H9 (cell line): ENCODE results near the gene ITGA11. TPM values are rescaled to one million over a fixed set of nuclear protein-coding genes. Genes with fewer than 3 reads are reported as not detected.

Source experiments
- DNase-seq: peaks from one replicate; pipeline ENCODE4 v3.0.0-alpha.2; 2017
- H2AFZ ChIP-seq: one replicate; pipeline ENCODE4 v1.6.1; 2013; ENCODE audit warnings: mild to moderate bottlenecking, low read length, control low read depth, moderate library complexity
- H2AK5ac ChIP-seq: 2 replicates; pipeline ENCODE4 v1.6.1; 2013; ENCODE audit warnings: low read length, control low read depth, mixed read lengths; ENCODE audit not compliant: insufficient read length
- H2BK120ac ChIP-seq: one replicate; pipeline ENCODE4 v1.6.1; 2013; ENCODE audit warnings: low read depth, mild to moderate bottlenecking, low read length, control low read depth, inconsistent platforms; ENCODE audit not compliant: poor library complexity, severe bottlenecking
- H2BK12ac ChIP-seq: 2 replicates; pipeline ENCODE4 v1.6.1; 2013; ENCODE audit warnings: low read length, control low read depth, mixed read lengths, low read depth; ENCODE audit not compliant: insufficient read length
- H2BK15ac ChIP-seq: 2 replicates; pipeline ENCODE4 v1.6.1; 2013; ENCODE audit warnings: low read depth, low read length, control low read depth
- H2BK20ac ChIP-seq: one replicate; pipeline ENCODE4 v1.6.1; 2013; ENCODE audit warnings: low read depth, mild to moderate bottlenecking, low read length, control low read depth, inconsistent platforms; ENCODE audit not compliant: poor library complexity, severe bottlenecking
- H2BK5ac ChIP-seq: 2 replicates; pipeline ENCODE4 v1.6.1; 2013; ENCODE audit warnings: low read length, control low read depth, mixed read lengths; ENCODE audit not compliant: insufficient read length
- H3K14ac ChIP-seq: 2 replicates; pipeline ENCODE4 v1.6.1; 2013; ENCODE audit warnings: low read length, control low read depth; ENCODE audit not compliant: insufficient read depth
- H3K18ac ChIP-seq: 2 replicates; pipeline ENCODE4 v1.6.1; 2013; ENCODE audit warnings: low read depth, mild to moderate bottlenecking, mixed read lengths, low read length, control low read depth; ENCODE audit not compliant: insufficient read length
- H3K23ac ChIP-seq: 2 replicates; pipeline ENCODE4 v1.6.1; 2013; ENCODE audit warnings: low read length, control low read depth, mixed read lengths, low read depth; ENCODE audit not compliant: insufficient read length
- H3K23me2 ChIP-seq: 2 replicates; pipeline ENCODE4 v1.6.1; 2013; ENCODE audit warnings: low read depth, mild to moderate bottlenecking, mixed read lengths, low read length, control low read depth; ENCODE audit not compliant: insufficient read length, poor library complexity, severe bottlenecking
- H3K27ac ChIP-seq: 2 replicates; pipeline ENCODE4 v1.5.1; 2013; ENCODE audit warnings: low read length, control low read depth, mixed read lengths, low read depth; ENCODE audit not compliant: insufficient read length
- H3K27me3 ChIP-seq: 2 replicates; pipeline ENCODE4 v1.6.1; 2013; ENCODE audit warnings: low read length, control low read depth, inconsistent platforms; ENCODE audit not compliant: insufficient read depth
- H3K4ac ChIP-seq: 2 replicates; pipeline ENCODE4 v1.6.1; 2013; ENCODE audit warnings: low read depth, mild to moderate bottlenecking, control low read depth, inconsistent platforms, low read length, moderate library complexity
- H3K4me1 ChIP-seq: 2 replicates; pipeline ENCODE4 v1.6.1; 2013; ENCODE audit warnings: low read length, control low read depth, inconsistent platforms; ENCODE audit not compliant: insufficient read depth
- H3K4me2 ChIP-seq: 2 replicates; pipeline ENCODE4 v1.6.1; 2013; ENCODE audit warnings: low read length, control low read depth, mixed read lengths; ENCODE audit not compliant: insufficient read length, insufficient read depth
- H3K56ac ChIP-seq: 2 replicates; pipeline ENCODE4 v1.6.1; 2013; ENCODE audit warnings: low read depth, mild to moderate bottlenecking, mixed read lengths, low read length, control low read depth; ENCODE audit not compliant: insufficient read length
- H3K79me1 ChIP-seq: 2 replicates; pipeline ENCODE4 v1.6.1; 2013; ENCODE audit warnings: low read depth, mild to moderate bottlenecking, moderate library complexity, low read length, control low read depth, inconsistent platforms; ENCODE audit not compliant: insufficient read depth, poor library complexity, severe bottlenecking
- H3K79me2 ChIP-seq: 2 replicates; pipeline ENCODE4 v1.6.1; 2013; ENCODE audit warnings: low read length, control low read depth, inconsistent platforms; ENCODE audit not compliant: insufficient read depth
- H3K9ac ChIP-seq: 2 replicates; pipeline ENCODE4 v1.6.1; 2013; ENCODE audit warnings: low read length, control low read depth, mixed read lengths; ENCODE audit not compliant: insufficient read length; ENCODE audit errors: extremely low read depth
- H3K9me3 ChIP-seq: one replicate; pipeline ENCODE4 v1.6.1; 2013; ENCODE audit warnings: low read depth, low read length, inconsistent platforms; ENCODE audit not compliant: control insufficient read depth
- H3T11ph ChIP-seq: one replicate; pipeline ENCODE4 v1.6.1; 2013; ENCODE audit warnings: mild to moderate bottlenecking, low read length, control low read depth, inconsistent platforms
- H4K20me1 ChIP-seq: one replicate; pipeline ENCODE4 v1.6.1; 2013; ENCODE audit not compliant: control insufficient read depth, insufficient read length, insufficient read depth
- H4K5ac ChIP-seq: 2 replicates; pipeline ENCODE4 v1.6.1; 2013; ENCODE audit warnings: low read depth, mild to moderate bottlenecking, mixed read lengths, low read length, control low read depth; ENCODE audit not compliant: insufficient read length
- H4K8ac ChIP-seq: replicated peaks from 2 replicates; pipeline ENCODE4 v1.6.1; 2013; ENCODE audit warnings: low read length, control low read depth, mixed read lengths, low read depth; ENCODE audit not compliant: insufficient read length
- H4K91ac ChIP-seq: 2 replicates; pipeline ENCODE4 v1.6.1; 2013; ENCODE audit warnings: low read depth, mild to moderate bottlenecking, moderate library complexity, mixed read lengths, low read length, control low read depth; ENCODE audit not compliant: insufficient read length
- H3K27ac Mint-ChIP-seq, 3 experiments: 2 replicates in 2 of 3; 3 replicates in 1 of 3; pipeline ENCODE4 v1.8.0; 2020 to 2021; ENCODE audit warnings: mixed read lengths in 3 of 3, mild to moderate bottlenecking in 1 of 3, moderate library complexity in 1 of 3
- H3K27me3 Mint-ChIP-seq: 2 replicates; pipeline ENCODE4 v1.8.0; 2021; ENCODE audit warnings: low read depth, mild to moderate bottlenecking, moderate library complexity, mixed read lengths
- H3K36me3 Mint-ChIP-seq, 3 experiments: 2 replicates in 2 of 3; 3 replicates in 1 of 3; pipeline ENCODE4 v1.8.0; 2020 to 2021; ENCODE audit warnings: low read depth in 3 of 3, mixed read lengths in 3 of 3; ENCODE audit not compliant: insufficient read depth in 1 of 3
- H3K4me1 Mint-ChIP-seq, 2 experiments: 2 replicates each; pipeline ENCODE4 v1.8.0; 2020; ENCODE audit warnings: mixed read lengths in 2 of 2
- H3K4me3 Mint-ChIP-seq, 2 experiments: 2 replicates in 1 of 2; 3 replicates in 1 of 2; pipeline ENCODE4 v1.8.0; 2020 to 2021; ENCODE audit warnings: mild to moderate bottlenecking in 2 of 2, mixed read lengths in 2 of 2, moderate library complexity in 1 of 2
- H3K9me3 Mint-ChIP-seq, 2 experiments: 2 replicates in 1 of 2; 3 replicates in 1 of 2; pipeline ENCODE4 v1.8.0; 2020; ENCODE audit warnings: mild to moderate bottlenecking in 2 of 2, mixed read lengths in 2 of 2, moderate library complexity in 1 of 2
- WGBS: extraction: QIAGEN DNeasy Blood & Tissue Kit; methylation state at CpG from one replicate; pipeline ENCODE4 v1.1.7; 2013; ENCODE audit warnings: missing lambda C conversion rate, low lambda C conversion rate, mixed read lengths; ENCODE audit not compliant: insufficient read length; ENCODE audit errors: extremely low coverage; 5-methylcytosine and 5-hydroxymethylcytosine counted together
- total RNA-seq: library from RNA; stranded (reverse); gene quantifications from 2 replicates; pipeline ENCODE4 v1.2.1, GENCODE V29; 2021
- TF ChIP-seq, protein P1 (sequence below): fragments of 200-600 bp; sonication (generic); conservative IDR thresholded peaks from 3 replicates; pipeline ENCODE4 v1.8.0; 2021; ENCODE audit warnings: antibody characterized with exemption, mild to moderate bottlenecking

ITGA11 gene
- total RNA-seq, 1 experiment from 2014 or later, result 0.07 TPM

DNA sequence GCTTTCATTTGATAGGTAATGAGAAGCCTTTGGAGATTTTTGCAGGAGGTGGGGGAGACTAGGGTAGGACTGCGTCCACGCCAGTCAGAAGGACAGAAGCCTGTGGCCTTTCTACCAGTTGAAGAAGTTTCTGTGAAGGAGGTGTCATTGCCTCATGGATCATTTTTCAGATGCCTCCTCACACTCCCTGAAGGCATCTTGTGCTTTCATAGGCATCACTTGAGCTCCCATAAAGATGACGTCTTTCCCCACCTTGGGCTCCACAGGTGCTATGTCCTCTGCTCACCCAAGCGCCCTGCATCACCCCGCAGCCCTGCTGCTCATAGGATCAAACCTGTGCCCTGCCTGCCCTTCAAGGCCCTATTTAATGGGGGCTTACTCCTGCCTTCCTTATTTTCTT lies 7.5 kb upstream of the ITGA11 start:
- TF ChIP-seq, protein P1, sequence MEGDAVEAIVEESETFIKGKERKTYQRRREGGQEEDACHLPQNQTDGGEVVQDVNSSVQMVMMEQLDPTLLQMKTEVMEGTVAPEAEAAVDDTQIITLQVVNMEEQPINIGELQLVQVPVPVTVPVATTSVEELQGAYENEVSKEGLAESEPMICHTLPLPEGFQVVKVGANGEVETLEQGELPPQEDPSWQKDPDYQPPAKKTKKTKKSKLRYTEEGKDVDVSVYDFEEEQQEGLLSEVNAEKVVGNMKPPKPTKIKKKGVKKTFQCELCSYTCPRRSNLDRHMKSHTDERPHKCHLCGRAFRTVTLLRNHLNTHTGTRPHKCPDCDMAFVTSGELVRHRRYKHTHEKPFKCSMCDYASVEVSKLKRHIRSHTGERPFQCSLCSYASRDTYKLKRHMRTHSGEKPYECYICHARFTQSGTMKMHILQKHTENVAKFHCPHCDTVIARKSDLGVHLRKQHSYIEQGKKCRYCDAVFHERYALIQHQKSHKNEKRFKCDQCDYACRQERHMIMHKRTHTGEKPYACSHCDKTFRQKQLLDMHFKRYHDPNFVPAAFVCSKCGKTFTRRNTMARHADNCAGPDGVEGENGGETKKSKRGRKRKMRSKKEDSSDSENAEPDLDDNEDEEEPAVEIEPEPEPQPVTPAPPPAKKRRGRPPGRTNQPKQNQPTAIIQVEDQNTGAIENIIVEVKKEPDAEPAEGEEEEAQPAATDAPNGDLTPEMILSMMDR, result no peak
- Histone ChIP-seq H4K91ac (no peak overlapping the region), H4K5ac (no peak overlapping the region), H4K20me1 (no peaks in the 10 kb centered on the region), H3K79me1 (no peaks in the 10 kb centered on the region), H3K4ac (no peak overlapping the region), H3K27me3 (no peaks in the 10 kb centered on the region), H3K14ac (no peak overlapping the region), H3K27ac (no peak overlapping the region), H3K23ac (no peak overlapping the region), H3K9ac (no peak overlapping the region), H2AK5ac (no peak overlapping the region), H2AFZ (no peak overlapping the region), H3K18ac (no peak overlapping the region), H2BK20ac (no peak overlapping the region), H3K4me1 (no peaks in the 10 kb centered on the region), H2BK5ac (no peak overlapping the region), H3K9me3 (no peaks in the 10 kb centered on the region), H3K4me2 (no peak overlapping the region), H2BK12ac (no peak overlapping the region), H3T11ph (no peak overlapping the region), H3K23me2 (no peaks in the 10 kb centered on the region), H2BK120ac (no peak overlapping the region), H2BK15ac (no peak overlapping the region), H4K8ac (no peak overlapping the region), H3K79me2 (no peaks in the 10 kb centered on the region), H3K56ac (no peak overlapping the region)
- H3K36me3 Mint-ChIP-seq, result no peaks in the 10 kb centered on the region
- no peak overlapping the region; a peak in 1 of 7 replicates for H3K27ac Mint-ChIP-seq
- H3K4me3 Mint-ChIP-seq, result no peak overlapping the region
- no CpG with 5 or more reads among the region's 5 CpGs for WGBS
- peaks cover 0 to 2% of the 10 kb centered on the region in 2 experiments; a peak in 1 of 5 replicates for H3K9me3 Mint-ChIP-seq
- peaks cover 66% of the 10 kb centered on the region for H3K27me3 Mint-ChIP-seq
- H3K4me1 Mint-ChIP-seq, result peaks cover 6 to 8% of the 10 kb centered on the region in 2 experiments; a peak in 3 of 4 replicates
- DNase-seq, result peak; percentile 9
